Spleen (tissue), 13 donors: Measurements from ENCODE around the gene LCE2B. TPM values are rescaled to one million over a fixed set of nuclear protein-coding genes. Genes with fewer than 3 reads are reported as not detected.
"Not testable (repeated sequence)": the region's sequence is repeated elsewhere in the genome, so short reads cannot be mapped to it uniquely, and the experiment has no call there.

Experiments
- DNase-seq: peaks from one replicate; pipeline ENCODE4 v3.0.0-alpha.2; 2020
- H3K27ac ChIP-seq, 8 donors: fragments of 200-600 bp; sonication (generic) in 7 of 8; 1 replicate in 4 of 8; 2 replicates in 4 of 8; pipeline versions ENCODE4 v1.5.0 to v1.8.0; 2016 to 2021; ENCODE audit warnings: inconsistent platforms in 4 of 8, mild to moderate bottlenecking in 4 of 8, moderate library complexity in 1 of 8
- H3K27me3 ChIP-seq, 7 donors: fragments of 200-600 bp; sonication (generic) in 6 of 7; replicated peaks in 1 of 7; 1 replicate in 4 of 7; 2 replicates in 3 of 7; pipeline versions ENCODE4 v1.5.0 to v1.8.0; 2016 to 2021; ENCODE audit warnings: inconsistent platforms in 3 of 7, mild to moderate bottlenecking in 1 of 7
- H3K36me3 ChIP-seq, 6 donors: fragments of 200-600 bp; sonication (generic) in 5 of 6; 1 replicate in 4 of 6; 2 replicates in 2 of 6; pipeline versions ENCODE4 v1.5.0 to v1.8.0; 2016 to 2021; ENCODE audit warnings: inconsistent platforms in 2 of 6
- H3K4me1 ChIP-seq, 6 donors: fragments of 200-600 bp; sonication (generic) in 5 of 6; 1 replicate in 3 of 6; 2 replicates in 3 of 6; pipeline versions ENCODE4 v1.5.0 to v1.8.0; 2016 to 2021; ENCODE audit warnings: inconsistent platforms in 3 of 6
- H3K4me3 ChIP-seq, 8 donors: fragments of 200-600 bp; sonication (generic) in 7 of 8; 1 replicate in 4 of 8; 2 replicates in 4 of 8; pipeline versions ENCODE4 v1.5.0 to v1.8.0; 2016 to 2021; ENCODE audit warnings: inconsistent platforms in 4 of 8, mild to moderate bottlenecking in 4 of 8, moderate library complexity in 2 of 8
- H3K9me3 ChIP-seq, 8 donors: fragments of 200-600 bp; sonication (generic) in 7 of 8; 1 replicate in 4 of 8; 2 replicates in 4 of 8; pipeline versions ENCODE4 v1.5.0 to v1.8.0; 2016 to 2021; ENCODE audit warnings: inconsistent platforms in 4 of 8
- CTCF ChIP-seq, 11 experiments: fragments of 200-600 bp in 7 of 11; fragments of 450-650 bp in 4 of 11; sonication (generic) in 4 of 11; IDR thresholded peaks in 8 of 11; conservative IDR thresholded peaks in 3 of 11; 1 replicate in 7 of 11; 2 replicates in 4 of 11; pipeline versions ENCODE4 v1.4.0 to v1.8.0; 2016 to 2021; ENCODE audit warnings: antibody characterized with exemption in 11 of 11, inconsistent platforms in 4 of 11, mild to moderate bottlenecking in 1 of 11
- POLR2A ChIP-seq, 3 donors: fragments of 450-650 bp; IDR thresholded peaks; one replicate each; pipeline ENCODE4 v1.5.1; 2017; ENCODE audit warnings: antibody characterized with exemption in 3 of 3, mild to moderate bottlenecking in 1 of 3
- POLR2AphosphoS5 ChIP-seq, 3 donors: sonication (generic); formaldehyde crosslinking; IDR thresholded peaks; one replicate each; pipeline ENCODE4 v1.5.1; 2017; ENCODE audit warnings: antibody characterized with exemption in 3 of 3
- WGBS, 5 donors: extraction: QIAGEN DNeasy Blood & Tissue Kit in 3 of 5; methylation state at CpG; one replicate each; pipeline versions ENCODE4 v1.1.5 to v1.1.7; 2013 to 2018; 5-methylcytosine and 5-hydroxymethylcytosine counted together
- intact Hi-C: fragments of 100-400 bp; cut with DNase I; formaldehyde crosslinking; loops from one replicate; pipeline ENCODE4 v1.15.0; 2023; ENCODE audit warnings: low total_unique reads
- long read RNA-seq, 2 donors: transcript quantifications; one replicate each; lab custom pipeline, GENCODE V29; 2026
- polyA plus RNA-seq, 3 donors: library from polyadenylated mRNA; stranded (reverse); fragments of 200-250 nt; gene quantifications; one replicate each; pipeline ENCODE4 v1.2.1, GENCODE V29; 2013
- total RNA-seq, 7 donors: library from RNA; depleted of rRNA in 3 of 7; stranded (reverse); fragments of >200 nt in 3 of 7; fragmentation: NEBNext Ultra II Directional in 4 of 7; extraction: Animal tissue kit (Norgen Biotek cat#: 25700) in 4 of 7; gene quantifications; one replicate each; pipeline versions ENCODE4 v1.1.0 to v1.2.1, GENCODE V29; 2016 to 2021
- donor health status: healthy with polysubstance abuse.
- donor health status: DM: no; HTN: no; CAD: no; lungs with moderate emphysema.
- donor health status: DM: no; HTN: no; CAD: no.
- donor health status: Bipolar disorder and iron deficiency.
- donor health status: healthy.
- donor health status: DM: no; HTN: no; CAD: no.
- donor health status: DM: yes; HTN: yes; CAD: no.

LCE2B gene, protein sequence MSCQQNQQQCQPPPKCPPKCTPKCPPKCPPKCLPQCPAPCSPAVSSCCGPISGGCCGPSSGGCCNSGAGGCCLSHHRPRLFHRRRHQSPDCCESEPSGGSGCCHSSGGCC
- total RNA-seq = not detected
- polyA plus RNA-seq = not detected
- long read RNA-seq, donor 1 = 0 reads
- long read RNA-seq, donor 2 = 0 reads

- H3K36me3 ChIP-seq, H3K27ac ChIP-seq, H3K4me3 ChIP-seq, H3K9me3 ChIP-seq, DNase-seq, intact Hi-C loops, H3K4me1 ChIP-seq: not testable (repeated sequence)
- H3K27me3 ChIP-seq = peaks cover 0 to 14% (median 0%) of the 10 kb centered on the region in 7 donors
- WGBS, 5 donors = 55 to 73% (median 67%) methylated on average over 3 to 4 of the region's 4 CpGs
These were observed at the start of gene LCE2B for GRCh38 chr1:152685823-152686222. Gene LCE2B (plus strand): TSS chr1:152686123. CDS start chr1:152686844, 721 bp downstream.

- no peak overlapping the region for H3K4me3 ChIP-seq
- TF ChIP-seq CTCF (IDR thresholded peaks at IDR 0.05 in 8 of 11, conservative IDR thresholded peaks at IDR 0.05 in 3 of 11) (no peak), POLR2A (IDR thresholded peaks at IDR 0.05) (no peak)
- 68 to 78% (median 69%) methylated on average over 1 of the region's 1 CpG for WGBS, 5 donors
- intact Hi-C loops = no loop called here
- H3K4me1 ChIP-seq = no peaks in the 10 kb centered on the region
- DNase-seq = no peak
- peaks cover 0 to 6% (median 0%) of the 10 kb centered on the region in 7 donors for H3K27me3 ChIP-seq
- H3K36me3 ChIP-seq = no peaks in the 10 kb centered on the region
- H3K9me3 ChIP-seq = peaks cover 0 to 12% (median 9%) of the 10 kb centered on the region in 8 donors
- H3K27ac ChIP-seq = no peak overlapping the region
These were observed 45.6 kb upstream of the LCE2B start for GRCh38 chr1:152640351-152640750.

DNA sequence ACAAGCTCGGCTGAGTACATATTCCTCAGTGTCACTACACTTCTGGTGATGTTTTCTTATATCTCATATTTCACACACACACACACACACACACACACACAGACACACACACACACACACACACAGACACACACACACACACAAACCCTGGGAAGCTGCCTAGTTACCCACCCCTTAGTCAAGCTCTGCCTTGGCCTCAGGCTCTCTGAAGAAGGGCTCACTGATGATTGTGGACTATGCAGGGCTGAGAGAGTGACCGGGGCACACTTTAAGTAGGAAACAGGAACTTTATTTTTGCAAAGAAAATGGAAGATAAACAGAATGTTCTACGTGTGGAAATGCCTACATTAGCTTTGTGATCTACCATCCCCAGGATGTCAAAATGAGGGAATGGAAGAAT is 42.0 kb upstream of the LCE2B start:
- Histone ChIP-seq H3K4me1 (no peaks in the 10 kb centered on the region), H3K4me3 (no peak overlapping the region), H3K9me3 (peaks cover 0 to 7% (median 3%) of the 10 kb centered on the region in 8 donors), H3K36me3 (no peaks in the 10 kb centered on the region), H3K27me3 (peaks cover 0 to 21% (median 0%) of the 10 kb centered on the region in 7 donors), H3K27ac (no peak overlapping the region)
- intact Hi-C loops = no loop called here
- TF ChIP-seq POLR2A (IDR thresholded peaks at IDR 0.05) = no peak
- TF ChIP-seq POLR2AphosphoS5 (IDR thresholded peaks at IDR 0.05) = no peak
- TF ChIP-seq CTCF (IDR thresholded peaks at IDR 0.05 in 8 of 11, conservative IDR thresholded peaks at IDR 0.05 in 3 of 11) = no peak
- DNase-seq = no peak
- 54 to 74% (median 58%) methylated on average over 3 of the region's 3 CpGs for WGBS, 5 donors

- intact Hi-C loops = no loop called here
These were observed 40.8 kb upstream of the LCE2B start for GRCh38 chr1:152645146-152645545.

More at GRCh38 chr1:152645146-152645545, 40.8 kb upstream of the LCE2B start:
- no peak for DNase-seq
- H3K36me3 ChIP-seq = no peaks in the 10 kb centered on the region
- WGBS, 5 donors = 40 to 73% (median 51%) methylated on average over 3 of the region's 3 CpGs
- no peaks in the 10 kb centered on the region for H3K9me3 ChIP-seq
- TF ChIP-seq CTCF (IDR thresholded peaks at IDR 0.05 in 8 of 11, conservative IDR thresholded peaks at IDR 0.05 in 3 of 11) (no peak), POLR2A (IDR thresholded peaks at IDR 0.05) (no peak), POLR2AphosphoS5 (IDR thresholded peaks at IDR 0.05) (no peak)
- H3K27ac ChIP-seq = no peak overlapping the region
- H3K27me3 ChIP-seq = peaks cover 0 to 27% (median 0%) of the 10 kb centered on the region in 7 donors
- no peak overlapping the region for H3K4me3 ChIP-seq
- H3K4me1 ChIP-seq = no peaks in the 10 kb centered on the region
